A549 (cell line): ENCODE data around the gene GLT1D1.

ENCODE experiments used
- ATOH8 ChIP-seq: fragments of 250-450 bp; sonication (Bioruptor Pico); IDR thresholded peaks from 2 replicates; pipeline ENCODE4 v1.5.0; 2020; ENCODE audit warnings: low read depth, mild to moderate bottlenecking, moderate library complexity
- CBX8 ChIP-seq: fragments of 200-600 bp; sonication (generic); IDR thresholded peaks from 2 replicates; pipeline ENCODE4 v1.6.1; 2016
- CTCF ChIP-seq: fragments of >200 bp; sonication (Bioruptor Twin); formaldehyde crosslinking; IDR thresholded peaks from 3 replicates; pipeline ENCODE4 v1.5.1; 2016
- ESRRA ChIP-seq: fragments of 150-350 bp; IDR thresholded peaks from 2 replicates; pipeline ENCODE4 v1.6.1; 2014; ENCODE audit warnings: mild to moderate bottlenecking, low read length, borderline replicate concordance
- HDAC2 ChIP-seq: fragments of 200-600 bp; sonication (generic); IDR thresholded peaks from 2 replicates; pipeline ENCODE4 v1.6.1; 2016
- JUN ChIP-seq, 2 experiments: fragments of >200 bp; sonication (Bioruptor Twin); formaldehyde crosslinking; IDR thresholded peaks; 2 replicates in 1 of 2; 3 replicates in 1 of 2; pipeline ENCODE4 v1.6.1; 2016 to 2017
- POLR2A ChIP-seq: IDR thresholded peaks from 2 replicates; pipeline ENCODE4 v1.6.1; 2012; ENCODE audit warnings: mild to moderate bottlenecking, low read length
- RAD21 ChIP-seq, 2 experiments: fragments of >200 bp in 1 of 2; sonication (Bioruptor Twin) in 1 of 2; formaldehyde crosslinking in 1 of 2; IDR thresholded peaks in 1 of 2; conservative IDR thresholded peaks in 1 of 2; 2 replicates in 1 of 2; 3 replicates in 1 of 2; pipeline ENCODE4 v1.6.1; 2012 to 2018; ENCODE audit warnings: inconsistent platforms in 1 of 2

DNA sequence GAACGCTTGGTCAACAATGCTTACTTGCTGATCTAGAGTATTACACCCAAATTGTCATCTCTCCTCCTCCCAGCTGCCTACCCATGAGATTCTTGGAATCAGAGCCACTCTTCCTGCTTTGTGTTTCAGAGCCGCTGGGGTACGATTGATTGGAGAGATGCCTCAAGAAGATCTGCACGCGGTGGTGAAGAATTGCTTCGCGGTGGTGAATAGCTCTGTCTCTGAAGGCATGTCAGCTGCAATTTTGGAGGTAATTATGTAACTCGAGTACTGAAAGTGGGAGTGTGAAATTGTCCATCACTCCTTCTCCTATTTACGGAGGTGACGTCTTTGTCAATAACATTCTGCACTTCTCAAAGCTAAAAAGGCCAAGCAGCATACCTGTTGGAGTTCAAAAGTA lies 93.9 kb downstream of the GLT1D1 start:
- TF ChIP-seq ATOH8 (CRISPR knock-in tag) (no peak), HDAC2 (no peak), CTCF (no peak), ESRRA (no peak), JUN (IDR thresholded peaks at IDR 0.05) (no peak), CBX8 (no peak), RAD21 (conservative IDR thresholded peaks at IDR 0.05 in 1 of 2, IDR thresholded peaks at IDR 0.05 in 1 of 2) (no peak), POLR2A (no peak)
